Umbilical cord (tissue), 2 donors: ENCODE results near the gene SUN5. TPM values are rescaled to one million over a fixed set of nuclear protein-coding genes. Genes with fewer than 3 reads are reported as not detected.

Source experiments
- DNase-seq: peaks from one replicate; pipeline ENCODE4 v3.0.0-alpha.2; 2015; ENCODE audit warnings: low spot score
- total RNA-seq: library from RNA; depleted of rRNA; stranded (reverse); fragments of >200 nt; gene quantifications from one replicate; pipeline ENCODE4 v1.2.3, GENCODE V29; 2014; ENCODE audit warnings: low replicate concordance; ENCODE audit not compliant: insufficient read depth

Gene SUN5
- total RNA-seq, 1 donor from 2014 or later: not detected

DNA sequence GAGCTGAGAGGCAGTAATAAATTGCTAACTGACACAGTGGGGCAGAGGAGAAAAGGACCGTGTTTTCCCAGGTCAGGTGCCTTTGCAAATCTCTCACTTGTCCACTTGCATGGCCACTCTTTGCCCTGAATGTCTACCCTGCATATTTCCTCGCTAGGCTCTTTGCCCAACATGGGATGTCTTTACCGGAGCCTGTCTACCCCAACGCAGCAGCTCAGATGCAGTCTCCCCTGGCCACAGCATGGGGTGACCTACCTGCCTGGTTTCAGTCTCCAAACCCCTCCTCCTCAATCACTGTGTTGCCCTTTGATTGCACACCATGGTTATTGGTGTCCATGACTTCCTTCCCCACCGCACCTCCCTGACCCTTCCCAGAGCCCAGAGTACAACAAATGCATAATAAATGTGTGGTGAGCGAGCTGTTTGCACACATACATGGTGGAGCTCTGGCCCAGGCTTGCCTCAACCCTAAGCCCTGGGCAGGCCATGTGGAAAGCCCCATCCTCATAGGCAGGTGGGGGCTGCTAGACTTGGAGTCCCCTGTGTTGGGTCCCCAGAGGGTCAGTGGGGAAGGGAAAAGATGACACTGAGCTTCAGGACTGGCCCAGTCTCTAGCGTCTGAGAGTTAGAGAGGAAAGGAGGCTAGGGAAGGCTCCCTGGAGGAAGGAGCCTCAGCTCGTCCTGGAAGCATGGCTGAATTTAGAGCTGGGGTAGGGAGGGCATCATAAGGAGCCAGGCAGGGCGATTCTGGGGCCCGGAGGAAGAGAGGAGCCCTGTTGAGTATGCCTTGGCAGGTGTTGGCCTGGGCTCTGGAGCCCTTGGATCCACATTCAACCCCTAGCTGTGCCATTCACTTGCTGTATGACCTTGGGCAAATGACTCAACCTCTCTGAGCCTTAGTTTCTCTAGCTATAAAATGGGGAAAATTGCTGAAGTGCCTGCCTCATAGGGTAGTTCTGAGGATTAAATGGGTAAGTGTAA, 22.8 kb upstream of the SUN5 start:
- no peak for DNase-seq

DNA sequence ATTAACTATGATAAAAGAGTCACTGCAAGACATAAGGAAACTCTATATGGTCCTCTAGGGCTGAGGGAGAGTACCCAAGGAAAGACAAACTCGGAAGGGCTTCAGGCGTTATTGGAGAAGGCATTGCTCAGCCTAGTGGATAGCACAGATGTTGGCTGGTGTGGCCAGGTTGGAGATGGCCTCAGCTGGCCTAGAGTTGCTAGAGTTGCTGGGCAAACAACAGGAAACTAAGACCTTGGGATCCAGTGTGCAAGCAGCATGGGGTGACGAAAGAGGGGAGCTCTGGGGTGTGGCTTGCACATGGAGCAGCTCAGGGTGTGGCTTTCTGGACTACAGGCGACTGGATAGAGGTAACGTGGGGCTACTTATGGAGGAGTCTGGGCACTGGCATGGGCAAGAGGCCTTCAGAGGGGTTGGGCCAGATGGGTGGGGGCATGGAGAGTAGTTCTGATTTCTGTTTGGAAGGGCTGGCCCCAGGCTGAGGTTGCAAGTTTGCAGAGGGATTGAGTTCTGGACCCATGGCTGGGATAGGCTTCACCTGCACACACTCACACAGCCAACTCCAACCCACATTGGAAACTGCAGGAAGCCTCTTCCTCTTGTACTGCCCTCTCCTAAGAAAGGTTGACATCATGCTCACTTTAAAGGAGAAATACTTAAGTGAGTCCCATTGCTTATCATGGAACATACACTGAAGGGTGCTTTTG, 22.0 kb upstream of the SUN5 start:
- no peak for DNase-seq

DNA sequence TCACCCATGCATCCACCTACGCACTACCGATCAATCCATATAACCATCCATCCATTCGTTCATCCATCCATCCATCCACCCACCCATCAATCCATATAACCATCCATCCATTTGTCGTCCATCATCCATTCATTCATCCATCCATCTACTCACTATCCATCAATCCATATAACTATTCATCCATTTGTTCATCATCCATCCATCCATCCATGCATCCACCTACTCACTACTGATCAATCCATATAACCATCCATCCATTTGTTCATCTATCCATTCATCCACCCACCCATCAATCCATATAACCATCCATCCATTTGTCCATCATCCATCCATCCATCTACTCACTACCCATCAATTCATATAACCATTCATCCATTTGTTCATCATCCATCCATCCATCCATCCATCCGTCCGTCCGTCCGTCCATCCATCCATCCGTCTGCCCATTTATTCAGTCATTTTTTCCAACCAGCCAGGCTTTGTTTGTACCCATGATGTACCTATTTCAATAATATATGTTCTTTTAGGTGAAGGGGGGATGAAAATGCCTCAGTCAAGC, 21.2 kb upstream of the SUN5 start:
- no peak for DNase-seq

DNA sequence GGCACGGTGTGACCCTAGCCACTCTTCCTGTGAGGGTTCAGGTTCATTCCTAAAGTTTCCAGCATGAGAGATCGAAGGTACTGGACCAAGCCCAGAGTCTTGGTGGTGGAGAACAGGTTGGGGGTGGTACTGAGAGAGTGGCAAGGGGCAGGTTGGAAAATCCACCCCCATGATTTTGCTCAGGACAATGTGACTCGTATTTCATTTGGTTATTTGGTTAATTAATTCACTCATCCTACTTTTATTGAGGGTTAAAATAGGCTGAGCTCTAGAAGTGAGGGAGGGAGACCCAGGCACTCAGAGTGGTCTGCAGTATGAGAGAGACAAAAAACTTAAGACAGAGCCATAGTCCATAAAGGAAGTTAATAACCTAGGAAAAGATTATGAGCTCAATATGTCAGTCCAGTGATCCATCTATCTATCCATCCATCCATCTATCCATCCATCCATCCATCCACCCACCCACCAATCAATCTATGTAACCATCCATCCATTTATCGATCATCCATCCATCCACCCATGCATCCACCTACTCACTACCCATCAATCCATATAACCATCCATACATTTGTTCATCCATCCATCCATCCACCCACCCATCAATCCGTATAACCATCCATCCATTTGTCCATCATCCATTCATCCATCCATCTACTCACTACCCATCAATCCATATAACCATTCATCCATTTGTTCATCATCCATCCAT, 20.5 kb upstream of the SUN5 start:
- DNase-seq: no peak

DNA sequence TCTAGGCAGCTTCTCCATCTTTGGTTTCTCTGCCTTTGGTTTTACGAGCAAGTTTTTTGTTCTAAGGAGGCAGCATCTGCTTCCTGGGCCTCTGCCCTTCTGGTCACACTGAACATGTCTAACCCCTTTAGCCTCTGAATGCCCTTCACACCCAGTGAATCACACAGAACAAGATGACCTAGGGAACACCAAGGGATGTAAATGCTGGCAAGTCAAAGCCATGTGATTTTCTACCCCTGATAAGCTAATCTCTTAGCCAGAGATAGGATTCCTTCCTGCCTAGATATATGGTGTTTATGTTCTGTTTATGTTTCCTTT, 20.0 kb upstream of the SUN5 start:
- DNase-seq: peak; percentile 70

DNA sequence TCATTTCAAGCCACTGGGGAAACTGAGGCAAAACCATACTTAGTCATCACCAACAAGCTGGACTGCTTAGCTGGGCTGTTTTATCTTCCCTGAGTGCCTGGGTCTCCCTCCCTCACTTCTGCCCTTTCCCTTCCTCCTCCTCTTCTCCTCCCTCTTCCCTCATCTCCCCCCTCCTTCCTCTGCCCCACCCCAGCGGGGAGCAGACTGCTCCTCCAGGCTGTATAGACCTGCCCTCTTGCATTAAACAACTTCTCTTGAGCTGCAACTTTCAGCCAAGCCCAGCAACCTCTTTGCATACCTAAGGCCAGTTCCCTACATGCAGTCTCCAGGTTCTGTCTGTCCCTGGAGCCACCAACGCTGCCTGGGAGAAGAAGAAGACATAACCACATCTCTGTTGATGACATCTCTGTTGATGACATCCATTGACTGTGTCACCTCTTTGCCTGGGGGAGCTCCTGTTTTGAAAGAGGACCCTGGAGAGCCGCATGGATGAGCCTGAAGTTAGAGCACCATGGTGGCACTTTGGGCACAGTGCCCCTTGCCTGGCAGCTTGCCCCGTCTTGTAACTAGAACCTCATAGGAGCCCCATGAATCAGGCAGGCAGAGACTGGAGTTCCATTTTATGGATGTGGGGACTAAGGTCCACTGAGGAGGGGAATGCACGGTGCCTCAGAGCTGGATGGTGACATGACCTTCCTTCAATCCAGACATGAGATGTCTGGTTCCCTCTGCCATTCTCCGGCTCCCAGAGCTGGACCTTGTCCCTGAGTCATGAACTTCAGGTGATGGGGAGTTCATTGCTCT, 19.4 kb upstream of the SUN5 start:
- peak; percentile 17 for DNase-seq

DNA sequence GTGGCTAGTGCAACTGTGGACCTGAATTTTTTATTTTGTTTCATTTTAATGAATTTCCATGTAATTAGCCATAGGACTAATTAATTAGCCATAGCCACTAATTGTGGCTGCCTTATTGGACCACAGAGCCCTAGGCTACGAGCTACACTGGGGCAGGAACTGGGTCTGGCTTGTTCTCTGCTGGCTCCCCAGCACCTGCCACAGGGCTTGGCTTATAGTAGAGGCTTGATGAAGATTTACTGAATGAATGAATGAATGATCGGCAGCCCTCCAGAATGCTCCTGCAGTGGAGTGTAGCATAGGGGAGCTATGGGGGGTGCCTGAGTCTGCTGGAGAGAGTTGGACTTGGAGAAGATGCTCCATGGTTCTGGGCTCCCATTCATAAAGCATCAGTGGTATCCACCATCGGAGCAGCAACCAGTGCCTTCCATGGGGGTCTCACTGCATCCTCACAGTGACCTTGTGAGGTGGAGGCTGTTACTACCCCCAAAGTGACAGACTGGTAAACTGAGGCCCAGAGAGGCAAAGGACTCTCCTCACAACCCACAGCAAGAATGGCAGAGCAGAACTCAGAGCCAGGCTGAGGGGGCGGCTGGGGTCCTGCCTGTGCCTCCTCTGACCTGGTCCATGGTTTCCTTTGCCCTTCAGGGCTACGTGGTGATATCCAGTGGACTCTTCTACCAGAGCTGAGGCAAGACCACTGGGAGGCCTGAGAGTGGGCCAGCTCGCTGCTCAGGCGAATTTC, 18.6 kb upstream of the SUN5 start:
- DNase-seq: no peak

DNA sequence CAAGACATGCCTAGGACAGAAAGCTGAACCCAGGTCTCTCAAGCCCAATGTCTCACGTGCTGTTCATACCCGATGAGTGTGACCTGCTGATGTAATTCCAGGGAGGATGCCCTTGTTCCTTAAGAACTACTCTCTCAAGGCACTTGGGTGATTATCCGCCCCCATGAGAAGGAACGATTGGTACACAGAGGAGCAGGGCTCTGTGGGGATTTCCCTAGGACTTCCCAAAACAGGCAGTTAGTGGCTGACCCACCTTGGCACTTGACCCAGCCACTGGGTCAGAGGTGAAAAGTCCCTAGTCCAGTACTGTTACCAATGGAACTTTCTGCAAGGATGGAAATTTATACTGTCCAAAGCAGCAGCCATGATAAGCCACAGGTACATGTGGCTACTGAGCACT, 18.1 kb upstream of the SUN5 start:
- no peak for DNase-seq

DNA sequence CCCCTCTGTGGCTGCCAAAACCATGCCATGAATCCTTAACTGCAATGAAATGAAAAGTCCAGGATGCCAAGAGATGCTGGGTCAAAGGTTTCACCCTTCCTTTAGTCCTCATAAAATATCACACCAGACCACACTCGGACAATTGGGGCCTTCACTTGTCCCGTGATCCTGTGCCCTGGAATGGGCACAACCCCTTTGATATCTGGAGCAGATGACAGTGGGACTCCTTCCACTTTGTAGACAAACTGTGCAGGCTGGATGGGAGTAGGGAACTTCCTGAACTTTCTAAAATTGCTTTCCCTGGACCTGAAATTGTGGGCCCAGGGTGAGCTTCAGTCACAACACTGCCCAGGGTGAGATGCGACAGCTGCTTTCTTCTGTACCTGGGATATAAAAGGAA, 17.6 kb upstream of the SUN5 start:
- DNase-seq: no peak

DNA sequence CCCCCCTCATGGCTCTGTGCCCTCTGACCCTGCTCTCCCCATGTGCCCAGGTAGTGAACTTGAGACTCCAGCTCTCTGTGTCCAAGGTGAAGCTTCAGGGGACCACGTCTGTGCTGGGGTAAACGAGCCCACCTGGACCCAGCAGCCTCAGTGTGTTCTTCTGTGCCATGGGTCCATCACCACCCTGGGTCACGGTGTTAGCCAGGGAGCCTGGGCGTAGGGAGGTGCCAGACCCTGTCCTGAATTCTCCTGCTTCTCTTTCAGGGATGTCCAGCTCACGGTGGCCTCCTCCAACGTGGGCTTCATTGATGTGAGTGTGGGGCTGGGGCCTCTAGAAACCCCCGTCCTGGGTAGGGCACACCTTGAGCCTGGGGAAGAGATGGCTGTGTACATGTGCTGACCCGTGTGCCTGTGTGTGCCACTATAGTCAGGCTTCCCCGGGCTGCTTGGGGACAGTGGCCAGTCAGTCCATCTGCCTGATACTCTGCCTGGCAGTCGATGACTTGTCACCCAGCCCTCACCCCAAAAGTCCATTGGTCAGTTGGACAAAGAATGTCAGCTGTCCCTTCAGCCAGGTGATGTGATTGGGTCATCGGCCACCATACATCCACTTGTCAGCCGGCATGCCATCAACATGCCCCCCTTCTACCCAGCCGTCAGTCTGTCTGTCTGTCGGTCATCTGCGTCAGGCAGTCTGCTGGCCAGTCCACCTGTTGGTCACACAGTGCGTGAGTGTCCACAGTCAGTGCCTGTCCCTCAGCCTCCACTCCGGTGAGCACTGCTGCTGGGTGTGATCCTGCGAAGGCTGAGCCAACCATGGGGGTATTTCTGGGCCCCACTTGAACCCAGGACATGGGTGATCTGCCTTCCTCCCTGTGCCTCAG, 16.3 kb upstream of the SUN5 start:
- DNase-seq: no peak

DNA sequence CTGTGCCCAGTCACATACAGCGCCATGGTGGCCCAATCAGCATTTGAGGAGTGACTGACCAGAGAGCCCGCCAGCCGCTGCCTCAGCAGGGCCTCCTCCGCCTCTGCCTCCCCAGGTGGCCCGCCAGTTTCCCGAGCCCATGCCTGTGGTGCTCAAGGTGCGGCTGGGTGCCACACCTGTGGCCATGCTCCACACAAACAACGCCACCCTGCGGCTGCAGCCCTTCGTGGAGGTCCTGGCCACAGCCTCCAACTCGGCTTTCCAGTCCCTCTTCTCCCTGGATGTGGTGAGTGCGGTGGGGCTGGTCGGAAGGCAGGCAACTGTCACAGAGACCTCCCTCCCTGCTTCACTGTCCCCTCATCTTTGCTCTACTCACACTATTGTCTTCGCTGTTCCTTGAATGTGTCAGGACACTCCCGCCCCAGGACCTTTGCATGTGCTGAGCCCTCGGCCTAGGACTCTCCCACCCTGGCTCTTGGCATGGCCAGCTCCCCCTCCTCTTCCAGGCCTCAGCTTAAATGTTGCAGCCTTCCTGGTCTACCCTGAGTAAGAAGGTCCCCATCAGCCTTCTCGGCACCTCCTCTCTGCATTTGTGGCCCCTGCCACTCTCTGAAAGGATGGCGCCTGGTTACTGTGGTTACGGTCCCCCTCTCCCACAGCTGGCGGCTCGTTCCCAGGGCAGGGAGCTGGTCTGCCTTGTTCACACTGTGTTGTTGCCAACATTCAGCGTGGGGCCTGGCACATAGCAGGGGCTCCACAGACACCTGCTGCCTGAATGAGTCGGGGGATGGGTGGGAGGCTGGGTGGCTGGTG, 15.4 kb upstream of the SUN5 start:
- DNase-seq: no peak

DNA sequence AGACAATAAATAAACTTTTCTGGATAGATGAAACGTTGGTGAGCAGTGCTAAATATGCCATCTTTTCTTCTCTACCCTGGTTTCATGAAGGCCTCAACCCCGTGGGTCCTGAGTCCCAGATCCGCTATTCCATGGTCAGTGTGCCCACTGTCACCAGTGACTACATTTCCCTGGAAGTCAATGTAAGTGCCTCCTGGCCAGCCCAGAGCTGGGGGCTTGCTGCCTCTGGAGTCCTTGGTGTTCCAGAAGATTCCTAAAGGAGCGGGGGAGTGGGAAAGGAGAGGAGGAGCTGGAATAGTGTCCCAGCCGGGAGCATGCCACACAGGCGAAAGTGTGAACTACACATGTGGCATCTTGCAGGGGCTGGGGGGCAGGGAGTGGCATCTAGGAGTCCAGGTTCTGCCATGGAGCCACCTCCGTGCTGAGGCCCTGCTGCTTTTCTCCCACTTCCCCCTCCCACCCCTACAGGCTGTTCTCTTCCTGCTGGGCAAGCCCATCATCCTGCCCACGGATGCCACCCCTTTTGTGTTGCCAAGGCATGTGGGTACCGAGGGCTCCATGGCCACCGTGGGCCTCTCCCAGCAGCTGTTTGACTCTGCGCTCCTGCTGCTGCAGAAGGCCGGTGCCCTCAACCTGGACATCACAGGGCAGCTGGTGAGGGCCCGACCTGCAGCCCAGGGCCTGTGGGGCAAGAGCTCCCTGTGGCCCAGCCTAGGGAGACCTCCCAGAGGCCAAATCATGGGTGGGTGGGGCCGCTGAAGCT, 14.1 kb upstream of the SUN5 start:
- no peak for DNase-seq

DNA sequence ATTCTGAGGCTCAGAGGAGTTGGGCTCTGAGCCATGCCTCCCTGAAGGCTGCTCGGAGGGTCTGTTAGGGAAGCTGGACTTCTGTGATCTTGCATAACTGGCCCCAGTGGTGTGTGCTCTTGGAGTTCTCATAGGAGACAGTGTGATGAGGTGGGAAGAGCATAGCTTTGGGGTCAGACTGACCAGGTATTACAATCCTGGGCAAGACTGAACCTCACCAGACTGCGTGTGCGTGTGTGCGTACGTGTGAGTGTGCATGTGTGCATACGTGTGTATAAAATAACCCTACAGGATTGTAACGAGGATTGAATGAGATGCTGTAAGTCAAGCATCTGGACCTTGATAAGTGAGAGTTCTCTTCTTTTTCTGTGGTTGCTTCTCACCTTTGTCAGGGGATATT, 13.3 kb upstream of the SUN5 start:
- DNase-seq: no peak

DNA sequence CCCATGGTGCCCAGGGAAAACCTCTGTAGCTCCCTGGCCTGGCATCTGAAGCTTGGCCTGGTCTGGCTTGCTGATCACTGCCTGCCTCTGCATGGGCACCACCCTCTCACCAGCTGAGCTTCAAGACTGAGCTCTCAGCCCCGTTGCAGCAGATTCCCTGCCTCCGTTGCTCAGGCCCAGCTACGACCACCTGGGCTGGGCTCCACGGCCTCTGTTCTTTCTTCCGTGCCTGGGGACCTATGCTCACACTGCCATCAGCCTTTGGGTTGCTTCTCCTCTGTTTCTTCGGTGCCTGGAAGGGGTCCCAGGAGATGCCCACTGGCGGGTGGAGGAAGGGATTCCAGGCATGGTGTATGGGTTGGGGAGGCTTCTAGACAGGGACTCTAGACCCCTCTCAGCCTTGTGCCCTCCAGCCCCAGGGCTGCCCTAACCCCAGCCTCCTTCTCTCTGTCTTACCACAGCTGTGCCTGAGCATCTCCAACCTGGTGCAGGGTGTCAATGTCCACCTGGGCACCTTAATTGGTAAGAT, 12.4 kb upstream of the SUN5 start:
- no peak for DNase-seq

DNA sequence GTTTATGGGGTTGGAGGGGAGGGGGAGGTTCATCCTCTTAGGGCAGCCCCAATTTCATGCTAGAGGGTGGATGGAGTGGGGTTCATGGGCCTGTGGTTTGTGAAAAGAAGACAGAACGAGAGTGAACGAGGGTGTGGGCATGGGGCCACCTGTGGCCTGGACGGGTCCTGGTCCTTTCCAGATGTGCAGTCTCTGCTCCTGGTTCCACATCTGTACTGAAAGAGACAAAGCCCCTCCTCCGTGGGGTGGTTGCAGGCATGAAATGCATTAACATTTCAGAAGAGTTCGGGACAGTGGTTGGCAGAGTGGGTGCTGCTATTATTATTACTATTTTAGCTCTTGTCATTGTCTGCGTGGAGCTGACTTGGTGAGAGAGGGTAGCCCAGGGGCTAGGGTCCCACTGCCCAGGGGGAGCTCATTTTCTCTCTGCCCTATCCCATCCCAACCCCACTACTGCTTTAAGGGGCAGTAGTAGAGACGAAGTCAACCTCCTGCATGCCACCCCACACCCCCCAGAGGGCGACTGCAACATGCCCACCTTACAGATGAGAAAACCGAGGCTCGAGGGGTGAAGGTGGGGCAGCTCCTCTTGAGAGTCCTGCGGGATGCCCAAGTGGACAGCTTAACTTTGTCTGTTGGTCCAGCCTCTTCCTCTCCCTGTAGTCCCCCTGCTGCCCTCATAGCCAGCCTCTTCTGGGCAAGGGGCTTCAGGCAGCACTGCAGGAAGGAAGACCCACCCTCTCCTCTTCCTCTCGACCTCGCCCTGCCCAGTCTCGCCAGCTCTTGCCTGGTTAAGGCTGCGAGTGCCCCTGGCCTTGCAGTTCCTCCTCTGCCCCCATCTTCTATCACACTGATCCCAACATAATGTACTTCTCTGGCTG, 11.7 kb upstream of the SUN5 start:
- no peak for DNase-seq

DNA sequence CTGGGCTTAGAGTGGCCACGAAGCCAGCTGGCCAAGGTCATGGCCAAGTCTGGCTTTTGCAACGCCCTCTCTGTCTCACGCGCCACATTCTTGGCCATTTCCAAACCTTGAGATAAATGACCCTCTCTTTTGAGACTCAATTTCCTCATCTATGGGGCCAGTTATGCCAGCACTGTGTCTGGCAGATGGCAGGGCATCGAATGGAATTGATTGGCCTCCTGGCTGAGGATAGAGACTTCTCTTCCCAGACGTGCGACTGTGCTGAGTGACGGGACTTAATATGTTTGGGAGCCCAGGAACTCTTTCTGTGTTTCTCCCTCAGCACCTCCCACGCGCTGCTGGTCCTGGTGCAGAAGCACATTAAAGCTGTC, 10.9 kb upstream of the SUN5 start:
- DNase-seq: no peak
